A549 treated with AZD9567 at 1 μM for 4 hours (cell line): Measurements from ENCODE around the gene ALOX15B. TPM values are rescaled to one million over a fixed set of nuclear protein-coding genes. Genes with fewer than 3 reads are reported as not detected.

Source experiments
- total RNA-seq: library from RNA; stranded (reverse); fragments of 200-300 nt; extraction: Qiagen RNA extraction; gene quantifications from 5 replicates; pipeline ENCODE4 v1.2.3, GENCODE V29; 2022; ENCODE audit not compliant: insufficient read depth

Gene ALOX15B
- total RNA-seq, result 0.03 to 0.12 TPM (median 0.10 TPM) in 4 of 5 replicates, not detected in the other

GRCh38 chr17:8038954-8039610, at the start of gene ALOX15B:
ALOX15B (plus strand) TSS chr17:8039059; CDS start chr17:8039156, 97 bp downstream.

GRCh38 chr17:8001976-8002720, 36.7 kb upstream of the ALOX15B start, which contains the start of gene GUCY2D:
GUCY2D (plus strand) TSS chr17:8002615; CDS start chr17:8003048, 433 bp downstream.

DNA sequence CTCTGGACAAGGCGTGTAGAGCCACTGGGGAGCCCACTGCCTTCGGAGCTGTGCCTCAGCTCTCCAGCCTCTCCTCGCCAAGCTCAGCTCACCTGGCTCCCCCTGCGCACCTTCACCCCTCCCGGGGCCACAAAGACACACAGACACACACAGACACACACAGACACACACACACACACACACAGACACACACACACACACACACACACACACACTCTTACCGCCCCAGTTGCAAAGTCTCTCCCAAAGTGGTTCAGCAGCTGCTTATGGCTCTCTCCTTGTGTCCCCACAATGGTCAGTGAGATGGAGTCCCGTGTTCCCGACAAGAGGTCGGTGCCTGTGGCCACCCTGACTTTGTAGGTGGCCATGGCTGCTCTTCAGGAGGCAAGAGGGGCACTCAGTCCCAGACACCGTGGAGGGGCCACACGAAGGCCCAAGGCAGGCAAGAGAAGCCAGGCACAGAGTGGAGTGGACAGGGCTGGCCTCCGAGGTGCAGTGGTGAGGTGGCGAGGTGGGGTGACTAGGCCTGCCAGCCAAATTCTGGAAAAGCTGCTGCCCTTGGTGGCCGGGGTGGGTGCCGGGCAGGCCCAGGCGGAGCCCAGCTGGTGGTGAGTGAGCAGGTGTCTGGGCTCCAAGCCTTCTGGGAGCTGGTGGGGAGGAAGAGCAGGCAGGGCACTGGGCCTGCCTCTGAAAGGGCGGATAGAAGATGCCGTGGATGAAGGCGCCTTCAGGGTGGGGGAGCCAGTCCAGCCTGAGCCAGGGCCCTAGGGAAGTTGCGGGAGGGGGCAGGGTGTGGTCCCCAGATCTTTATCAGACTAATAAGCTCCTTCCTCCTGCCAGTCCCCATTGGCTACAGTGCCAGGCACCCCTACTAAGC, 48.5 kb downstream of the ALOX15B start, which contains the start of gene ALOX12B:
ALOX12B (minus strand) TSS at position 642 of the 877 bp plus-strand sequence; CDS start at position 368, 274 bp downstream.

Other genes with a start within 250 kb of the ALOX15B start
- 6.7 to 19.5 TPM (median 13.5 TPM) in 5 replicates for gene KDM6B, start 204.8 kb upstream of the ALOX15B start, total RNA-seq
- gene TMEM88, start 184.0 kb upstream of the ALOX15B start, total RNA-seq, result 0.79 to 1.4 TPM (median 1.2 TPM) in 4 of 5 replicates, not detected in the other
- gene NAA38, start 181.5 kb upstream of the ALOX15B start, total RNA-seq, result 115 to 231 TPM (median 227 TPM) in 5 replicates
- gene CYB5D1, start 181.1 kb upstream of the ALOX15B start, total RNA-seq, result 17.6 to 22.9 TPM (median 19.7 TPM) in 5 replicates
- gene CHD3, start 150.3 kb upstream of the ALOX15B start, total RNA-seq, result 50.7 to 58.1 TPM (median 56.6 TPM) in 5 replicates
- 1.2 to 2.1 TPM (median 1.4 TPM) in 5 replicates for gene RNF227, start 122.8 kb upstream of the ALOX15B start, total RNA-seq
- 2.3 to 2.9 TPM (median 2.4 TPM) in 4 of 5 replicates, not detected in the other for gene KCNAB3, start 109.2 kb upstream of the ALOX15B start, total RNA-seq
- gene TRAPPC1, start 107.1 kb upstream of the ALOX15B start, total RNA-seq, result 305 to 400 TPM (median 319 TPM) in 5 replicates
- gene CNTROB, start 106.9 kb upstream of the ALOX15B start, total RNA-seq, result 18.2 to 49.4 TPM (median 43.5 TPM) in 5 replicates
- gene GUCY2D, start 36.4 kb upstream of the ALOX15B start, total RNA-seq, result 0.09 to 0.26 TPM (median 0.14 TPM) in 3 of 5 replicates, not detected in the others
- 0.84 to 2.4 TPM (median 1.5 TPM) in 5 replicates for gene ALOX12B, start 48.7 kb downstream of the ALOX15B start, total RNA-seq
- gene ALOXE3, start 79.5 kb downstream of the ALOX15B start, total RNA-seq, result 5.2 to 8.5 TPM (median 6.4 TPM) in 5 replicates
- gene HES7, start 85.0 kb downstream of the ALOX15B start, total RNA-seq, result 2.8 to 5.4 TPM (median 3.6 TPM) in 4 of 5 replicates, not detected in the other
- gene PER1, start 113.3 kb downstream of the ALOX15B start, total RNA-seq, result 27.8 to 48.2 TPM (median 40.9 TPM) in 5 replicates
- 23.7 to 33.5 TPM (median 29.0 TPM) in 5 replicates for gene VAMP2, start 123.9 kb downstream of the ALOX15B start, total RNA-seq
- 8.7 to 21.7 TPM (median 19.3 TPM) in 5 replicates for gene TMEM107, start 137.3 kb downstream of the ALOX15B start, total RNA-seq
- gene BORCS6, start 151.1 kb downstream of the ALOX15B start, total RNA-seq, result 2.0 to 8.6 TPM (median 7.8 TPM) in 5 replicates
- 145 to 169 TPM (median 164 TPM) in 5 replicates for gene AURKB, start 171.5 kb downstream of the ALOX15B start, total RNA-seq
- 15.3 to 21.7 TPM (median 20.0 TPM) in 5 replicates for gene CTC1, start 209.0 kb downstream of the ALOX15B start, total RNA-seq
- gene PFAS, start 210.2 kb downstream of the ALOX15B start, total RNA-seq, result 44.2 to 62.1 TPM (median 46.2 TPM) in 5 replicates
- gene RANGRF, start 249.6 kb downstream of the ALOX15B start, total RNA-seq, result 29.1 to 47.8 TPM (median 43.1 TPM) in 5 replicates